ENCODE results near the gene KCNA2. TPM values are rescaled to one million over a fixed set of nuclear protein-coding genes. Genes with fewer than 3 reads are reported as not detected.

Gene KCNA2
- polyA plus RNA-seq, 1 of the 3 experiments (the other 2 are of a cell fraction) = not detected

- Histone ChIP-seq H3K9me3 (no peaks in the 10 kb centered on the region), H3K27ac (ENCODE audit: low read depth in 2 of 2, low read length in 1 of 2) (no peak overlapping the region), H3K4me2 (no peak overlapping the region), H3F3A (replicated peaks; ENCODE audit: insufficient read depth) (no peaks in the 10 kb centered on the region), H3K27me3 (ENCODE audit: insufficient read depth) (peaks cover 15% of the 10 kb centered on the region; the same call in 1 of the 2 replicates), H3K36me3 (replicated peaks in 1 of 2; ENCODE audit: control insufficient read depth in 1 of 2, insufficient read depth in 2 of 2, low read length in 1 of 2) (no peaks in the 10 kb centered on the region), H3K79me2 (ENCODE audit: insufficient read depth) (no peaks in the 10 kb centered on the region), H4K20me1 (ENCODE audit: insufficient read depth) (no peaks in the 10 kb centered on the region), H3K9me2 (no peaks in the 10 kb centered on the region), H2AFZ (ENCODE audit: low read depth) (no peak overlapping the region), H3K4me1 (ENCODE audit: control insufficient read depth in 1 of 2, insufficient read depth in 2 of 2, low read depth in 1 of 2, low read length in 1 of 2) (peaks cover 0 to 9% of the 10 kb centered on the region in 2 experiments; a peak in 1 of 4 replicates), H3K9ac (no peak overlapping the region), H3K4me3 (ENCODE audit: low read depth in 2 of 2, low read length in 1 of 2) (no peak overlapping the region)
- no peak for DNase-seq
- WGBS (ENCODE audit: low lambda C conversion rate) = 57% methylated on average over 1 of the region's 1 CpG
- TF ChIP-seq IRF3 (IDR thresholded peaks at IDR 0.05; ENCODE audit: low read depth, low read length) (no peak), NRF1 (IDR thresholded peaks at IDR 0.05; ENCODE audit: low read depth, low read length) (no peak), USF1 (IDR thresholded peaks at IDR 0.05; ENCODE audit: borderline replicate concordance, low read depth) (no peak), RAD21 (IDR thresholded peaks at IDR 0.05; ENCODE audit: low read length) (no peak), NFIC (IDR thresholded peaks at IDR 0.05; ENCODE audit: borderline replicate concordance) (no peak), ZBTB33 (IDR thresholded peaks at IDR 0.05; ENCODE audit: borderline replicate concordance, low read depth) (no peak), GABPA (IDR thresholded peaks at IDR 0.05; ENCODE audit: low read depth) (no peak), SIN3A (IDR thresholded peaks at IDR 0.05; ENCODE audit: borderline replicate concordance, low read depth, low read length) (no peak), USF2 (IDR thresholded peaks at IDR 0.05; ENCODE audit: borderline replicate concordance, low read depth, low read length) (no peak), TCF12 (IDR thresholded peaks at IDR 0.05) (no peak), SMC3 (IDR thresholded peaks at IDR 0.05; ENCODE audit: low read depth, low read length) (no peak), MAX (IDR thresholded peaks at IDR 0.05; ENCODE audit: low read depth) (no peak)
- ChIA-PET POLR2A (no interaction called here), CTCF (interaction anchor here (1.3 to 11.0 kb wide), 3 partner anchors 29 to 215 kb away, joined by 3 to 148 read pairs (median 88); partner anchors contain the start of gene KCNA10)
Observed at GRCh38 chr1:110551278-110551809, 54.8 kb downstream of the KCNA2 start.

Data from SK-N-SH (cell line).